Activated CD4-positive, alpha-beta T cell treated with anti-CD3 and anti-CD28 coated beads for 48 hours (primary cell): Measurements from ENCODE around the gene IL12B.
"Not testable (repeated sequence)": the region's sequence is repeated elsewhere in the genome, so short reads cannot be mapped to it uniquely, and the experiment has no call there.

Experiments used
- DNase-seq: peaks from one replicate; pipeline ENCODE4 v3.0.0-alpha.2; 2020

Gene IL12B

DNA sequence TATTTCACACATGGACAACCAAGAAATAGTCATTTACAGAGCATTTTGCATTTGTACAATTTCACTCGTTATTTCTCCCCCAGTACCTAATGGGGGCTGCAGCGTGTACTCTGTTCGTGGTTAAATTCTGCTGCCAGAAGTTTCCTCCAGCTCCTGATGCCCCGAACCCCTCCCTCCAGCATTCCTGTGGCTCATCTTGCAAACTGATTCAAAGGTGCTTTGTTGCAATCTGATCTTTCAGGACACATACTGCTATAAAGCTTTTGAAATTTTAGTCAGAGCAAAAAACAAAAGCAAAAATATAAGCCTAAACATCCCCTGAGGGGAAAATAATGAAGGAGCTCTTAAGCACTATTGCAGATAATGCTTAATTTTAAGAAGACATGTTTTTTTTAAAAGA is 39.5 kb downstream of the IL12B start:
- no peak for DNase-seq

DNA sequence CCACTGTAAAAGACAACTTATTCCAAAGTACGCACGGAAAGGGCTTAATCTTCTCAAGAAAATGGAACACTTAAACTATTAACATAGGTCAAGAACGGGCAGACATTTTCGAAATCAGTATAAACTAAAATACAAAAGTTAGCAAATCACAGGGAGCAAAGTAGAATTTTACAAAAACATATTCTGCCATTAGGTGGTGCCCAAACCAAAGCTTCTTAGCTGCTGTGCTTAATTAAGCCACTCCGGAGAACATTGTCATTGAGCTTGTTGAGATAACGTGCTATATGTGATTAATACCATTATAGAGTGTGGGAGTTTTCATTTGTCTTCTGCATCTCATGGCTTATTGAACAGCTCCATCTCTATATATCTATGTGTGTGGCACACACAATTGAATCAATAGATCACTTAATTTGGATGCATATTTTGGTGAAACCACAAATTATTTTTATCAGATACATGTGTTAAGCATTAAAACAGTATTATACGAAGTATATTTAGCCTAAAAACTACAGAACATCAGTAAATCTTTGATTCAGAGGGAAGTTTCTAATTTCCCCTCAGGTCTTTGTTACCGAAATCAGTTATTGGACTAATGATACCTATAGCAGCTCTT is 43.8 kb downstream of the IL12B start:
- no peak for DNase-seq

DNA sequence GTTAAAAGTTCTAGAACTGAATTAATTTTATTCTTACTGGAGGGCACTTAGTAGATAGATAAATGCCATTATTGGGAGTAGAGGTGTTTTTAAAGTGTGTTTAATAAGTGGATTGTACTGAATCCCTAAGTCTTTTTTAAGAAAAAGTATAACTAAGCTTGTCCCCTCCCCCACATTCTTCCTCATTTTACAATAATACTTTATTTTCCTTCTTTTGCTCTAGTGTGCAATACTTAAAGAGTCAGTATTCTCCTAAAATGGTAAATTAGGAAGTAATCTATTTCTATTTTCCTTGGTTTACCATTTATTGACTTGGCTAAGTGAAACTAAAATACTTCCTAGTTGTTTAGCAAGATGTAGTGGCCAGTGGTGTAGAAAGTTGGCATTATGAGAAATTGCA is 55.6 kb downstream of the IL12B start:
- no peak for DNase-seq

DNA sequence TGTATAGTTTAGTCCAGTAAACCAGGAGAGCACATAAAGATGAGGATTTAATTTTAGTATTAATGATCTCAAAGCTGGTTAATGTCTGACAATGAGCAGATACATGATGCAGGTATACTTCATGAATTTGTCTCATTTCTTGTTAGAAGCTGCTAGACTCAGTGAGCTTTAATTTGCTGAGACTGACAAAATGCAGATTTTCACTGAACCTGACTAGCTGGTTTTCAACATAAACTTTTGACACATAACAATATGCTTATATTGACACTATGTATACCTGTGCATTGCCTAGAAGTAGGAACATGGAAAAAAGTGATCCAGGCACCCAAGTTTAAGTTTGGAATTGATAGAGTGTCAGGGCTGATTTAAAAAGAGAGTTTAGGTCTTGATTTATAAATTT is 56.4 kb downstream of the IL12B start:
- DNase-seq = no peak

DNA sequence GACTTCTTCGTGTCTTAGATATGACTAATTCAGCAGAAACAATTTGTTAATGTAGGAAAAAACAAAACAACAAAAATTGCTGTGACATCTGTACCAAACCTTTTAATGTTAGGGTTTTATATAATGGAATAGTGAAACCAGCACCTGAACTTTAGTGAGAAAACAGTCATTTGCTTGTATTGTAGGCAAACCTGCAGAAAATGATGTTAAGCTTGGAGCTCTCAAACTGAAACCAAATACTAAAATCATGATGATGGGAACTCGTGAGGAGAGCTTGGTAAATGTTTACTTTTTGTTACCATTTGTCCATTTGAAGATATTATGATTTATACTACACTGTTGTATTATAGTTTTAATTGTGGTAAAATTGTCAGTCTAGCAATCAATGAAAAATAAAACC is 60.6 kb downstream of the IL12B start:
- no peak for DNase-seq

DNA sequence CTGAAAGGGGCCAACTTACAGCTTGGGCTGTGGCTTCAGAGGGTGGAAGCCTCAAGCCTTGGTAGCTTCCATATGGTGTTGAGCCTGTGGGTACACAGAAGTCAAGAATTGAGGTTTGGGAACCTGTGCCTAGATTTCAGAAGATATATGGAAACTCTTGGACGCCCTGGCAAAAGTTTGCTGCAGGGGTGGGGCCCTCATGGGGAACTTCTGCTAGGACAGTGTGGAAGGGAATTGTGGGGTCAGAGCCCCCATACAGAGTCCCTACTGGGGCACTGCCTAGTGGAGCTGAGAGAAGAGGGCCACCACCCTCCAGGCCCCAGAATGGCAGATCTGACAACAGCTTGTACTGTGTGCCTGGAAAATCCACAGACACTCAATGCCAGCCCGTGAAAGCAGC is 63.5 kb downstream of the IL12B start:
- not testable (repeated sequence) for DNase-seq
